Measurements from ENCODE around the gene SLC26A9. TPM values are rescaled to one million over a fixed set of nuclear protein-coding genes. Genes with fewer than 3 reads are reported as not detected.

Gene SLC26A9
- total and polyA plus RNA-seq, 10 of the 15 experiments (the other 5 are each of a cell fraction or from before 2014, with no cell fraction given): 0.09 to 0.40 (median 0.17) TPM

DNA sequence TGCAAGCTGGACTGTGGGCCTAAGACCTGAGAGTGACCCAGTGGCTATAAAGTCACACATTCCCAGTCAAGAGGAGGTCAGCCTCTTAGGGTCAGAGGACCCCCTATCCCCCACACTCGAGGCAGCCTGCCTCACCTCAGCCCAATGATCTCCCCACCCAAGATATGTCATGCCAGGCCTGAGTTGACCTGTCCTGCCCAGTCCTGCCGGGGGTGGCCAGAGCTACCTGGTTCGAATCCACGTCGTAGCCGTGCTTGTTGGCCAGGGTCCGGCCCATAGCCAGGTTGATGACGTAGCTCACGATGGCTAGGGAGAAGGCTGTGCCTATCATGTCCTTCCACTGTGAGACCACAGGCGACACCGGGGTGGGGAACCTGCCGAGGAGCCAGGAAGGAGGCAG is 15.6 kb downstream of the SLC26A9 start (continued):
- TF ChIP-seq EGR1 (IDR thresholded peaks at IDR 0.05; ENCODE audit: borderline replicate concordance in 1 of 2, low read depth in 2 of 2, low read length in 2 of 2) (no peak), STAT3 (IDR thresholded peaks at IDR 0.05; ENCODE audit: low read depth, low read length) (no peak), MEF2B (IDR thresholded peaks at IDR 0.05; ENCODE audit: partially characterized antibody, poor library complexity, severe bottlenecking) (no peak), FOXK2 (IDR thresholded peaks at IDR 0.05) (no peak), SIX5 (IDR thresholded peaks at IDR 0.05; ENCODE audit: low read depth, low read length, severe bottlenecking) (no peak), BHLHE40 (IDR thresholded peaks at IDR 0.05; ENCODE audit: borderline replicate concordance in 1 of 2, low read depth in 2 of 2, low read length in 1 of 2) (no peak)
- TF ChIP-seq, protein P1, sequence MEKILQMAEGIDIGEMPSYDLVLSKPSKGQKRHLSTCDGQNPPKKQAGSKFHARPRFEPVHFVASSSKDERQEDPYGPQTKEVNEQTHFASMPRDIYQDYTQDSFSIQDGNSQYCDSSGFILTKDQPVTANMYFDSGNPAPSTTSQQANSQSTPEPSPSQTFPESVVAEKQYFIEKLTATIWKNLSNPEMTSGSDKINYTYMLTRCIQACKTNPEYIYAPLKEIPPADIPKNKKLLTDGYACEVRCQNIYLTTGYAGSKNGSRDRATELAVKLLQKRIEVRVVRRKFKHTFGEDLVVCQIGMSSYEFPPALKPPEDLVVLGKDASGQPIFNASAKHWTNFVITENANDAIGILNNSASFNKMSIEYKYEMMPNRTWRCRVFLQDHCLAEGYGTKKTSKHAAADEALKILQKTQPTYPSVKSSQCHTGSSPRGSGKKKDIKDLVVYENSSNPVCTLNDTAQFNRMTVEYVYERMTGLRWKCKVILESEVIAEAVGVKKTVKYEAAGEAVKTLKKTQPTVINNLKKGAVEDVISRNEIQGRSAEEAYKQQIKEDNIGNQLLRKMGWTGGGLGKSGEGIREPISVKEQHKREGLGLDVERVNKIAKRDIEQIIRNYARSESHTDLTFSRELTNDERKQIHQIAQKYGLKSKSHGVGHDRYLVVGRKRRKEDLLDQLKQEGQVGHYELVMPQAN (conservative IDR thresholded peaks at IDR 0.05): no peak
- TF ChIP-seq, protein P2, sequence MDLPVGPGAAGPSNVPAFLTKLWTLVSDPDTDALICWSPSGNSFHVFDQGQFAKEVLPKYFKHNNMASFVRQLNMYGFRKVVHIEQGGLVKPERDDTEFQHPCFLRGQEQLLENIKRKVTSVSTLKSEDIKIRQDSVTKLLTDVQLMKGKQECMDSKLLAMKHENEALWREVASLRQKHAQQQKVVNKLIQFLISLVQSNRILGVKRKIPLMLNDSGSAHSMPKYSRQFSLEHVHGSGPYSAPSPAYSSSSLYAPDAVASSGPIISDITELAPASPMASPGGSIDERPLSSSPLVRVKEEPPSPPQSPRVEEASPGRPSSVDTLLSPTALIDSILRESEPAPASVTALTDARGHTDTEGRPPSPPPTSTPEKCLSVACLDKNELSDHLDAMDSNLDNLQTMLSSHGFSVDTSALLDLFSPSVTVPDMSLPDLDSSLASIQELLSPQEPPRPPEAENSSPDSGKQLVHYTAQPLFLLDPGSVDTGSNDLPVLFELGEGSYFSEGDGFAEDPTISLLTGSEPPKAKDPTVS (IDR thresholded peaks at IDR 0.05; ENCODE audit: low read depth, low read length): no peak
- TF ChIP-seq, protein P3, sequence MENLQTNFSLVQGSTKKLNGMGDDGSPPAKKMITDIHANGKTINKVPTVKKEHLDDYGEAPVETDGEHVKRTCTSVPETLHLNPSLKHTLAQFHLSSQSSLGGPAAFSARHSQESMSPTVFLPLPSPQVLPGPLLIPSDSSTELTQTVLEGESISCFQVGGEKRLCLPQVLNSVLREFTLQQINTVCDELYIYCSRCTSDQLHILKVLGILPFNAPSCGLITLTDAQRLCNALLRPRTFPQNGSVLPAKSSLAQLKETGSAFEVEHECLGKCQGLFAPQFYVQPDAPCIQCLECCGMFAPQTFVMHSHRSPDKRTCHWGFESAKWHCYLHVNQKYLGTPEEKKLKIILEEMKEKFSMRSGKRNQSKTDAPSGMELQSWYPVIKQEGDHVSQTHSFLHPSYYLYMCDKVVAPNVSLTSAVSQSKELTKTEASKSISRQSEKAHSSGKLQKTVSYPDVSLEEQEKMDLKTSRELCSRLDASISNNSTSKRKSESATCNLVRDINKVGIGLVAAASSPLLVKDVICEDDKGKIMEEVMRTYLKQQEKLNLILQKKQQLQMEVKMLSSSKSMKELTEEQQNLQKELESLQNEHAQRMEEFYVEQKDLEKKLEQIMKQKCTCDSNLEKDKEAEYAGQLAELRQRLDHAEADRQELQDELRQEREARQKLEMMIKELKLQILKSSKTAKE (IDR thresholded peaks at IDR 0.05; ENCODE audit: low read depth, poor library complexity, severe bottlenecking): no peak
- TF ChIP-seq, protein P4, sequence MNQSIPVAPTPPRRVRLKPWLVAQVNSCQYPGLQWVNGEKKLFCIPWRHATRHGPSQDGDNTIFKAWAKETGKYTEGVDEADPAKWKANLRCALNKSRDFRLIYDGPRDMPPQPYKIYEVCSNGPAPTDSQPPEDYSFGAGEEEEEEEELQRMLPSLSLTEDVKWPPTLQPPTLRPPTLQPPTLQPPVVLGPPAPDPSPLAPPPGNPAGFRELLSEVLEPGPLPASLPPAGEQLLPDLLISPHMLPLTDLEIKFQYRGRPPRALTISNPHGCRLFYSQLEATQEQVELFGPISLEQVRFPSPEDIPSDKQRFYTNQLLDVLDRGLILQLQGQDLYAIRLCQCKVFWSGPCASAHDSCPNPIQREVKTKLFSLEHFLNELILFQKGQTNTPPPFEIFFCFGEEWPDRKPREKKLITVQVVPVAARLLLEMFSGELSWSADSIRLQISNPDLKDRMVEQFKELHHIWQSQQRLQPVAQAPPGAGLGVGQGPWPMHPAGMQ (IDR thresholded peaks at IDR 0.05; ENCODE audit: borderline replicate concordance): no peak
